Lower leg skin (tissue), 3 donors: Measurements from ENCODE around the gene PDCL3.

Experiments used
- POLR2A ChIP-seq, 2 donors: fragments of 450-650 bp; IDR thresholded peaks; one replicate each; pipeline ENCODE4 v1.6.1; 2016 to 2017; ENCODE audit warnings: antibody characterized with exemption in 2 of 2, mild to moderate bottlenecking in 1 of 2, moderate library complexity in 1 of 2
- TF ChIP-seq, protein P1 (sequence below), 3 donors: fragments of 450-650 bp; IDR thresholded peaks; one replicate each; pipeline ENCODE4 v1.5.1; 2016; ENCODE audit warnings: antibody characterized with exemption in 3 of 3, mild to moderate bottlenecking in 3 of 3, moderate library complexity in 2 of 3

- no peak for TF ChIP-seq POLR2A (IDR thresholded peaks at IDR 0.05)
- TF ChIP-seq, protein P1, sequence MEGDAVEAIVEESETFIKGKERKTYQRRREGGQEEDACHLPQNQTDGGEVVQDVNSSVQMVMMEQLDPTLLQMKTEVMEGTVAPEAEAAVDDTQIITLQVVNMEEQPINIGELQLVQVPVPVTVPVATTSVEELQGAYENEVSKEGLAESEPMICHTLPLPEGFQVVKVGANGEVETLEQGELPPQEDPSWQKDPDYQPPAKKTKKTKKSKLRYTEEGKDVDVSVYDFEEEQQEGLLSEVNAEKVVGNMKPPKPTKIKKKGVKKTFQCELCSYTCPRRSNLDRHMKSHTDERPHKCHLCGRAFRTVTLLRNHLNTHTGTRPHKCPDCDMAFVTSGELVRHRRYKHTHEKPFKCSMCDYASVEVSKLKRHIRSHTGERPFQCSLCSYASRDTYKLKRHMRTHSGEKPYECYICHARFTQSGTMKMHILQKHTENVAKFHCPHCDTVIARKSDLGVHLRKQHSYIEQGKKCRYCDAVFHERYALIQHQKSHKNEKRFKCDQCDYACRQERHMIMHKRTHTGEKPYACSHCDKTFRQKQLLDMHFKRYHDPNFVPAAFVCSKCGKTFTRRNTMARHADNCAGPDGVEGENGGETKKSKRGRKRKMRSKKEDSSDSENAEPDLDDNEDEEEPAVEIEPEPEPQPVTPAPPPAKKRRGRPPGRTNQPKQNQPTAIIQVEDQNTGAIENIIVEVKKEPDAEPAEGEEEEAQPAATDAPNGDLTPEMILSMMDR (IDR thresholded peaks at IDR 0.05): no peak
These were observed 35.9 kb upstream of the PDCL3 start for GRCh38 chr2:100526868-100527267.
